Lower leg skin (tissue), 4 donors: ENCODE results near the gene NUDT1. TPM values are rescaled to one million over a fixed set of nuclear protein-coding genes. Genes with fewer than 3 reads are reported as not detected.

ENCODE experiments used
- DNase-seq, 2 donors: peaks; one replicate each; pipeline ENCODE4 v3.0.0-alpha.2; 2019; ENCODE audit warnings: low spot score in 2 of 2
- H3K4me3 ChIP-seq: fragments of 200-600 bp; sonication (generic); 2 replicates; pipeline ENCODE4 v1.5.1; 2017; ENCODE audit warnings: mild to moderate bottlenecking, low read depth; ENCODE audit not compliant: poor library complexity, severe bottlenecking
- CTCF ChIP-seq, 3 donors: fragments of 450-650 bp; IDR thresholded peaks; one replicate each; pipeline ENCODE4 v1.5.1; 2016; ENCODE audit warnings: antibody characterized with exemption in 3 of 3, mild to moderate bottlenecking in 3 of 3, moderate library complexity in 2 of 3
- POLR2A ChIP-seq, 2 donors: fragments of 450-650 bp; IDR thresholded peaks; one replicate each; pipeline ENCODE4 v1.6.1; 2016 to 2017; ENCODE audit warnings: antibody characterized with exemption in 2 of 2, mild to moderate bottlenecking in 1 of 2, moderate library complexity in 1 of 2
- WGBS, 2 donors: methylation state at CpG; one replicate each; pipeline ENCODE4 v1.1.5; 2018; 5-methylcytosine and 5-hydroxymethylcytosine counted together
- intact Hi-C: fragments of 100-400 bp; cut with DNase I; formaldehyde crosslinking; loops from one replicate; pipeline ENCODE4 v1.15.0; 2023; ENCODE audit warnings: low total_unique reads
- total RNA-seq, 4 donors: library from RNA; depleted of rRNA; stranded (reverse); fragments of >200 nt; gene quantifications; one replicate each; pipeline ENCODE4 v1.1.0, GENCODE V29; 2016

The NUDT1 gene
- total RNA-seq, 4 donors from 2014 or later, result 33.2 to 43.1 (median 35.8) TPM

DNA sequence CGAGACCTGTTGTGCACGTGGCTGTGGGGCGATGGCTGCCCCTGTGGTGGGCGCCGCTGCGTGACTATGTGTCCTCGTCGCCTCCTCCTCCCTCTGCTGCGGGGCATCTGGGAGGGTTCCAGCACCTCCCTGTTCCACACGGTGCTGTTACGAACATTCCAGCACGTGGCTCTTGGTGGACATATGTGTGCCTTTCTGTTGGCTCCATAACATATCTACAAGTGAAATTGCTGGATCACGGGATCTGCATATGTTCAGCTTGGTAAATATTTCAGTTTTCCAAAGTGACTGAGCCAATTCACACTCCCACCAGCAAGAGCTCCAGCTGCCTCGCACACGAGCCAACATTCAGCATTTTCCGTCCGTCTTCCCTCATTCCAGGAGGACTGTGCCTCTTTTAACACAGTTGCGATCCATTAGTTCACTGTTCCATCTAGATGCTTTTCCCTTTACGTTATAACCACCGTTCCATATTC is 47.1 kb downstream of the NUDT1 start:
- no peak for DNase-seq
- intact Hi-C loops, result no loop called here
- WGBS, 2 donors, result 51 to 53% methylated on average over 20 of the region's 20 CpGs
- TF ChIP-seq POLR2A (IDR thresholded peaks at IDR 0.05) (no peak), CTCF (IDR thresholded peaks at IDR 0.05) (no peak)
- no peak overlapping the region for H3K4me3 ChIP-seq

DNA sequence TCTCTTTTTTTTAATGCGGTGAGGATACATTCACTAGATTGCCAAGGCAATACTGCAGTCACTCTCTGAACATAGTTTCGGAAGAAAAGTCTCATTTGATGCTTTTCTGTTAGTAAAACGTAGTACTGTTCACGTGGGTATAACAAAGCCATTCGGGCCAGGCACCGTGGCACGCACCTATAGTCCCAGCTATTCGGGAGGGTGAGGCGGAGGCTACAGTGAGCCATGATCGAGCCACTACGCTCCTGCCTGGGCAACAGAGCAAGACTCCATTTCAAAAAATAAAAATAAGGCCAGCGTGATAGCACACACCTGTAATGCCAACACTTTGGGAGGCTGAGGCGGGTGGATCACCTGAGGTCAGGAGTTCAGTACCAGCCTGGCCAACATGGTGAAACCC is 47.6 kb downstream of the NUDT1 start:
- WGBS, 2 donors, result 81% methylated on average over 13 of the region's 13 CpGs
- no peak for DNase-seq
- TF ChIP-seq POLR2A (IDR thresholded peaks at IDR 0.05) (no peak), CTCF (IDR thresholded peaks at IDR 0.05) (no peak)
- intact Hi-C loops, result no loop called here
- H3K4me3 ChIP-seq, result no peak overlapping the region

DNA sequence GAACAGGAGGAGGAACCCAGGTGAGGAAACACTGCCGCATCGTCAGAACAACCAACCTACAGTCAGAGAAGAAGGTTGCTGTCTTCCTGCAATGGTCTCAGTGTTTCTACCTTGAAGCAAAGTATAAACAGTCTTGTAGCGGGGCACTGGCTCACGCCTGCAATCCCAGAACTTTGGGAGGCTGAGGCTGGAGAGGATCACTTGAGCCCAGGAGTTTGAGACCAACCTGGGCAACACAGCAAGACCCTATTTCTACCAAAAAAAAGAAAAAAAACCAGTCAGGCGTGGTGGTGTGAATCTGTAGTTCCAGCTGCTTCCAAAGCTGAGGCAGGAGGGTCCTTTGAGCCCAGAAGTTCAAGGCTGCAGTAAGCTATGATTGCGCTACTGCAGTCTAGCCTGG is 48.9 kb downstream of the NUDT1 start:
- intact Hi-C loops, result no loop called here
- no peak overlapping the region for H3K4me3 ChIP-seq
- DNase-seq, result no peak
- TF ChIP-seq CTCF (IDR thresholded peaks at IDR 0.05) (no peak), POLR2A (IDR thresholded peaks at IDR 0.05) (no peak)
- 94 to 97% methylated on average over 6 of the region's 6 CpGs for WGBS, 2 donors

GRCh38 chr7:2295936-2296620 is 54.1 kb downstream of the NUDT1 start:
- intact Hi-C loops, result no loop called here
- no peak for DNase-seq
- 68 to 77% methylated on average over 6 of the region's 6 CpGs for WGBS, 2 donors
- TF ChIP-seq POLR2A (IDR thresholded peaks at IDR 0.05), result no peak
- no peak for TF ChIP-seq CTCF (IDR thresholded peaks at IDR 0.05)
- no peak overlapping the region for H3K4me3 ChIP-seq

DNA sequence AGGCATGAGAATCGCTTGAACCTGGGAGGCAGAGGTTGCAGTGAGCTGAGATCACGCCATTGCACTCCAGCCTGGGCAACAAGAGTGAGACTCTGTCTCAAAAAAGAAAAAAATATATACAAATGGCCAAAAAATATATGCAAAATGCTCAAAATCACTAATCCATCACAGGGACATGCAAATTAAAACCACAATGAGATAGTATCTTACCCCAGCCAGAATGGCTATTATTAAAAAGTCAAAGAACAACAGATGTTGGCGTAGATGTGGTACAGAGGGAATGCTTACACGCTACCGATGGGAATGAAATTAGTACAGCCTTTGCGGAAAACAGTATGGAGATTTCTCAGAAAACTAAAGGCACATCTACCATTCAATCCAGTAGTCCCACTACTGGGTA is 54.8 kb downstream of the NUDT1 start:
- no peak for DNase-seq
- H3K4me3 ChIP-seq, result no peak overlapping the region
- TF ChIP-seq POLR2A (IDR thresholded peaks at IDR 0.05) (no peak), CTCF (IDR thresholded peaks at IDR 0.05) (no peak)
- WGBS, 2 donors, result 92 to 95% methylated on average over 6 of the region's 6 CpGs
- intact Hi-C loops, result no loop called here
